H1 (cell line): ENCODE data around the gene ZNF213. TPM values are rescaled to one million over a fixed set of nuclear protein-coding genes. Genes with fewer than 3 reads are reported as not detected.

ENCODE experiments used
- CTCF ChIA-PET: fragments of 300-600 bp; sonication (Branson Sonifier 250); formaldehyde crosslinking; loops from one replicate; lab custom pipeline; 2021; ENCODE audit not compliant: partially characterized antibody; lab: Charles Lee
- POLR2A ChIA-PET: fragments of 300-600 bp; sonication (Branson Sonifier 250); formaldehyde crosslinking; loops from one replicate; lab custom pipeline; 2021; ENCODE audit warnings: inconsistent platforms; ENCODE audit not compliant: partially characterized antibody; lab: Charles Lee
- DNase-seq, 2 experiments: peaks; one replicate each; pipeline versions ENCODE4 v3.0.0 to v3.0.0-alpha.2; 2010 to 2022; ENCODE audit warnings: low spot score in 2 of 2, low read depth in 1 of 2, mixed read lengths in 1 of 2
- FAIRE-seq: peaks from 2 replicates; lab custom pipeline; 2011; peaks lifted over from hg19 to GRCh38; lab: Jason Lieb, UNC
- H2AFZ ChIP-seq: 2 replicates; pipeline ENCODE4 v1.8.1; 2012; ENCODE audit warnings: low read length, inconsistent platforms
- H2AK5ac ChIP-seq: 2 replicates; pipeline ENCODE4 v1.6.1; 2013; ENCODE audit warnings: low read depth, low read length
- H2BK120ac ChIP-seq: replicated peaks from 2 replicates; pipeline ENCODE3; 2013; ENCODE audit warnings: low read depth, low read length, inconsistent platforms
- H2BK12ac ChIP-seq: 2 replicates; pipeline ENCODE4 v1.6.1; 2013; ENCODE audit warnings: low read depth, low read length
- H2BK15ac ChIP-seq: 2 replicates; pipeline ENCODE4 v1.6.1; 2013; ENCODE audit warnings: low read length
- H2BK20ac ChIP-seq: 2 replicates; pipeline ENCODE4 v1.6.1; 2013; ENCODE audit warnings: low read length
- H2BK5ac ChIP-seq: 2 replicates; pipeline ENCODE4 v1.6.1; 2013; ENCODE audit warnings: low read depth, low read length
- H3K14ac ChIP-seq: 2 replicates; pipeline ENCODE4 v1.6.1; 2013; ENCODE audit warnings: inconsistent platforms; ENCODE audit not compliant: insufficient read length
- H3K18ac ChIP-seq: 2 replicates; pipeline ENCODE4 v1.6.1; 2013; ENCODE audit warnings: low read length; ENCODE audit errors: extremely low read depth
- H3K23ac ChIP-seq: 2 replicates; pipeline ENCODE4 v1.6.1; 2013; ENCODE audit warnings: inconsistent platforms; ENCODE audit not compliant: insufficient read length
- H3K23me2 ChIP-seq: 2 replicates; pipeline ENCODE4 v1.6.1; 2013; ENCODE audit warnings: low read depth, low read length
- H3K27ac ChIP-seq: 2 replicates; pipeline ENCODE4 v1.6.1; 2011; ENCODE audit warnings: low read depth, low read length, inconsistent platforms
- H3K27me3 ChIP-seq, 4 experiments: replicated peaks in 1 of 4; 1 replicate in 1 of 4; 2 replicates in 3 of 4; pipeline versions ENCODE4 v1.6.1 to v1.8.1; 2011 to 2013; ENCODE audit warnings: low read length in 3 of 4, mild to moderate bottlenecking in 3 of 4, inconsistent platforms in 2 of 4, mixed read lengths in 2 of 4, moderate library complexity in 1 of 4; ENCODE audit not compliant: control insufficient read depth in 3 of 4, insufficient read depth in 3 of 4; ENCODE audit errors: extremely low read depth in 1 of 4
- H3K36me3 ChIP-seq, 4 experiments: 2 replicates each; pipeline versions ENCODE4 v1.6.1 to v1.8.1; 2011 to 2013; ENCODE audit warnings: mild to moderate bottlenecking in 4 of 4, low read length in 3 of 4, moderate library complexity in 2 of 4, control low read depth in 1 of 4, inconsistent platforms in 1 of 4; ENCODE audit not compliant: insufficient read depth in 4 of 4, control insufficient read depth in 2 of 4
- H3K4ac ChIP-seq: replicated peaks from 2 replicates; pipeline ENCODE3; 2013; ENCODE audit warnings: low read length, low read depth, mixed read lengths, inconsistent platforms; ENCODE audit not compliant: insufficient read length
- H3K4me1 ChIP-seq, 4 experiments: replicated peaks in 1 of 4; 1 replicate in 1 of 4; 2 replicates in 3 of 4; pipeline versions ENCODE4 v1.6.1 to v1.8.1; 2011 to 2013; ENCODE audit warnings: low read length in 3 of 4, inconsistent platforms in 2 of 4, mixed read lengths in 1 of 4; ENCODE audit not compliant: insufficient read depth in 4 of 4, control insufficient read depth in 3 of 4
- H3K4me2 ChIP-seq, 2 experiments: 2 replicates each; pipeline versions ENCODE4 v1.6.1 to v1.8.1; 2011 to 2013; ENCODE audit warnings: low read depth in 2 of 2, low read length in 2 of 2, control low read depth in 1 of 2, inconsistent platforms in 1 of 2, mild to moderate bottlenecking in 1 of 2; ENCODE audit not compliant: insufficient read depth in 1 of 2
- H3K4me3 ChIP-seq, 4 experiments: fragments of 200-600, 300-600 bp in 1 of 4; sonication (generic), shearing (Covaris generic), sonication (Bioruptor Twin) in 1 of 4; 2 replicates each; pipeline versions ENCODE4 v1.5.1 to v1.8.1; 2011 to 2016; ENCODE audit warnings: low read length in 4 of 4, low read depth in 3 of 4, control low read depth in 2 of 4, inconsistent platforms in 2 of 4, mild to moderate bottlenecking in 2 of 4, mixed read lengths in 1 of 4, moderate library complexity in 1 of 4; ENCODE audit not compliant: insufficient read depth in 2 of 4; ENCODE audit errors: extremely low read depth in 1 of 4
- H3K56ac ChIP-seq: replicated peaks from 2 replicates; pipeline ENCODE3; 2013; ENCODE audit warnings: low read depth, mild to moderate bottlenecking, mixed read lengths, low read length, inconsistent platforms; ENCODE audit not compliant: insufficient read length
- H3K79me1 ChIP-seq: 2 replicates; pipeline ENCODE4 v1.6.1; 2013; ENCODE audit warnings: low read depth, low read length, control low read depth
- H3K79me2 ChIP-seq, 2 experiments: 2 replicates each; pipeline versions ENCODE4 v1.6.1 to v1.8.1; 2012 to 2013; ENCODE audit warnings: low read length in 2 of 2, mild to moderate bottlenecking in 2 of 2, inconsistent platforms in 1 of 2; ENCODE audit not compliant: insufficient read depth in 2 of 2, control insufficient read depth in 1 of 2
- H3K9ac ChIP-seq, 4 experiments: replicated peaks in 1 of 4; 1 replicate in 1 of 4; 2 replicates in 3 of 4; pipeline versions ENCODE4 v1.6.1 to v1.8.1; 2011 to 2013; ENCODE audit warnings: low read depth in 3 of 4, low read length in 3 of 4, control low read depth in 2 of 4, mild to moderate bottlenecking in 2 of 4, moderate library complexity in 2 of 4, inconsistent platforms in 1 of 4; ENCODE audit errors: extremely low read depth in 1 of 4
- H3K9me3 ChIP-seq, 2 experiments: 2 replicates each; pipeline versions ENCODE4 v1.6.1 to v1.8.1; 2012 to 2013; ENCODE audit warnings: mild to moderate bottlenecking in 2 of 2, moderate library complexity in 2 of 2, control low read depth in 1 of 2, inconsistent platforms in 1 of 2, low read depth in 1 of 2, low read length in 1 of 2, mixed read lengths in 1 of 2; ENCODE audit not compliant: insufficient read depth in 2 of 2
- H4K20me1 ChIP-seq, 2 experiments: replicated peaks in 1 of 2; 2 replicates each; pipeline versions ENCODE3 to v1.8.1; 2011 to 2013; ENCODE audit warnings: inconsistent platforms in 2 of 2, low read length in 2 of 2, mild to moderate bottlenecking in 1 of 2; ENCODE audit not compliant: insufficient read depth in 2 of 2, control insufficient read depth in 1 of 2
- H4K5ac ChIP-seq: 2 replicates; pipeline ENCODE4 v1.6.1; 2013; ENCODE audit warnings: low read length, low read depth, mixed read lengths, inconsistent platforms; ENCODE audit not compliant: insufficient read length
- H4K8ac ChIP-seq: 2 replicates; pipeline ENCODE4 v1.8.0; 2013; ENCODE audit warnings: mild to moderate bottlenecking, moderate library complexity, low read length, inconsistent platforms; ENCODE audit not compliant: insufficient read depth; ENCODE audit errors: extremely low read depth
- H4K91ac ChIP-seq: replicated peaks from 2 replicates; pipeline ENCODE3; 2013; ENCODE audit warnings: low read length, mixed read lengths, inconsistent platforms; ENCODE audit not compliant: insufficient read length
- GABPA ChIP-seq: IDR thresholded peaks from 2 replicates; pipeline ENCODE4 v1.6.1; 2011; ENCODE audit warnings: mild to moderate bottlenecking, low read length, moderate library complexity, borderline replicate concordance; ENCODE audit not compliant: insufficient read depth
- POLR2A ChIP-seq, 2 experiments: IDR thresholded peaks; 1 replicate in 1 of 2; 2 replicates in 1 of 2; pipeline ENCODE4 v1.6.1; 2011; ENCODE audit warnings: low read depth in 2 of 2, low read length in 2 of 2, mild to moderate bottlenecking in 2 of 2; ENCODE audit errors: control extremely low read depth in 1 of 2
- POLR2AphosphoS5 ChIP-seq: IDR thresholded peaks from 2 replicates; pipeline ENCODE4 v1.6.1; 2011; ENCODE audit warnings: low read depth, low read length
- WGBS, 2 experiments: shearing (Covaris generic) in 1 of 2; methylation state at CpG; one replicate each; pipeline versions ENCODE4 v1.1.6 to v1.1.7; 2013 to 2015; ENCODE audit warnings: low lambda C conversion rate in 2 of 2, mixed read lengths in 2 of 2, inconsistent platforms in 1 of 2, low coverage in 1 of 2, missing lambda C conversion rate in 1 of 2; ENCODE audit not compliant: insufficient replicate concordance in 2 of 2, insufficient coverage in 1 of 2, insufficient read length in 1 of 2; ENCODE audit errors: extremely low coverage in 1 of 2, missing lambda C conversion rate in 1 of 2; 5-methylcytosine and 5-hydroxymethylcytosine counted together
- polyA plus RNA-seq, 7 experiments: library from polyadenylated mRNA; depleted of rRNA in 3 of 7; stranded (reverse) in 5 of 7; unstranded in 2 of 7; fragments of >200 nt in 5 of 7; fragments of 200-250 nt in 2 of 7; gene quantifications; 1 replicate in 5 of 7; 2 replicates in 1 of 7; 4 replicates in 1 of 7; pipeline versions ENCODE4 v1.2.1 to v1.2.3, GENCODE V29; 2011 to 2013; ENCODE audit warnings: missing spikeins in 2 of 7, mixed read lengths in 2 of 7
- total RNA-seq: library from RNA; stranded (reverse); fragmentation: NEBNext Ultra II Directional; extraction: Animal tissue kit (Norgen Biotek cat#: 25700); gene quantifications from 2 replicates; pipeline ENCODE4 v1.2.1, GENCODE V29; 2021

ZNF213 gene
- total and polyA plus RNA-seq, 2 of the 8 experiments (the other 6 are each of a cell fraction or from before 2014, with no cell fraction given): 1.6 to 6.9 TPM

DNA sequence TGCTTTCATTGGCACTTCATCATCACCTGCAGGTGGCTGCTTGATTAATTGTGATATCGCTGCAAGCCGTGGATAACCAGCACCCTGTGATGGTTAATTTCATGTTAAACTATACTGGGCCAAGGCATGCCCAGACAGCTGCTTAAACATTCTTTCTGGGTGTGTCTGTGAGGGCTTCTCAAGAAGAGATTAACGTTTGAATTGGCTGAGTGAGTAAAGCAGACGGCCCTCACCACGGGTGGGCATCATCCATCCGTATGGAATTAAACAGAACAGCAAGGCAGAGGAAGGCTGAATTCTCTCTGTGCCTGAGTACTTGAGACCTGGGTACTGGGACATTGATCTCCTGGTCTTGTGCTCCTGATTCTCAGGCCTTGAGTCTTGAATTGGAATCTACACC lies 7.1 kb upstream of the ZNF213 start:
- WGBS, 2 experiments: 57% methylated on average over 6 of the region's 6 CpGs; no CpG with 5 or more reads in 1 of the 2 experiments
- peak overlapping the region; percentile 75 for H4K91ac ChIP-seq
- H3K56ac ChIP-seq: no peak overlapping the region
- peaks cover 0 to 11% (median 1%) of the 10 kb centered on the region in 4 experiments; a peak in 2 of 8 replicates for H3K36me3 ChIP-seq
- 0 out of 2 replicates have a peak overlapping the region, but pooled peaks have one; percentile 60 for H2BK5ac ChIP-seq
- no peak overlapping the region for H2BK120ac ChIP-seq
- peak overlapping the region; percentile 28; the same call in 1 of the 2 replicates for H2BK20ac ChIP-seq
- no peak overlapping the region for H4K8ac ChIP-seq
- H3K23ac ChIP-seq: no peak overlapping the region
- peak overlapping the region; percentile 22 to 42; a peak in 2 of 4 replicates for H3K4me2 ChIP-seq
- H3K27me3 ChIP-seq: no peaks in the 10 kb centered on the region
- H3K4me1 ChIP-seq: peaks cover 0 to 13% (median 4%) of the 10 kb centered on the region in 4 experiments; a peak in 5 of 7 replicates
- no peaks in the 10 kb centered on the region for H3K79me1 ChIP-seq
- no peak overlapping the region for H3K18ac ChIP-seq
- 0 out of 4 replicates have a peak, but pooled peaks cover 0 to 3% of the 10 kb centered on the region in 2 experiments for H3K79me2 ChIP-seq
- POLR2A ChIA-PET: interaction anchor here (0.8 to 9.3 kb wide), 17 partner anchors 9 to 110 kb away, joined by 3 to 109 read pairs (median 4); partner anchors contain the start of genes CLDN6, ZNF205 and ZSCAN10
- H3K9me3 ChIP-seq: no peaks in the 10 kb centered on the region
- peak overlapping the region in 1 of 4 experiments; percentile 17; a peak in 1 of 8 replicates for H3K4me3 ChIP-seq
- no peak overlapping the region for H2BK15ac ChIP-seq
- H3K27ac ChIP-seq: no peak overlapping the region
- DNase-seq: peak in 1 of 2 experiments; percentile 68
- CTCF ChIA-PET: interaction anchor here (1.1 to 17.4 kb wide), 14 partner anchors 12 to 109 kb away, joined by 3 to 619 read pairs (median 14); partner anchors contain the start of genes IL32, ZNF205 and ZSCAN10
- no peak overlapping the region for H2AK5ac ChIP-seq
- H2BK12ac ChIP-seq: no peak overlapping the region
- no peak overlapping the region for H4K5ac ChIP-seq
- H4K20me1 ChIP-seq: peaks cover 0 to 8% of the 10 kb centered on the region in 2 experiments
- no peak overlapping the region for H3K14ac ChIP-seq
- no peak for FAIRE-seq
- no peak overlapping the region for H2AFZ ChIP-seq
- H3K9ac ChIP-seq: no peak overlapping the region; a peak in 1 of 7 replicates
- H3K23me2 ChIP-seq: peaks cover 10% of the 10 kb centered on the region
- H3K4ac ChIP-seq: no peak overlapping the region
- TF ChIP-seq POLR2AphosphoS5: peak; percentile 54; the same call in 1 of the 2 replicates
- TF ChIP-seq GABPA: no peak
- no peak for TF ChIP-seq POLR2A (IDR thresholded peaks at IDR 0.05; ENCODE audit: control extremely low read depth in 1 of 2, low read depth in 2 of 2, low read length in 2 of 2)
